ENCODE data around the gene COP1.

The COP1 gene

DNA sequence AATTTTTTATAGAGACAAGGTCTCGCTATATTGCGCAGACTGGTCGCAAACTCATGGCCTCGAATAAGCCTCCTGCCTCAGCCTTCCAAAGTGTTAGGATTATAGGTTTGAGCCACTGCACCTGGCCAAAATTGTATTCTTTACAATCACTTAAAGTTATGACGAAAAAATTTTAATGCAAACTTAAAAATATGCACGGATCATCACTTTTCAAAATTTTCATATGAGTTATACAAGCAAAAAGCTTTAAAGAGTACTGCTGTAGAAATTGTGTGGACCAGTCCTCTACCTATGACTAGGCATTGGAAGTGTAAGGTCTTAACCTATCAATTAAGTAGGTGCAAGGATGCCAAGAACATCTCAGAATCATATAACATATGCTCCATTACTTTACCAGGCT is 34.9 kb downstream of the COP1 start:
- H3K23ac ChIP-seq (ENCODE audit: low read depth, low read length, poor library complexity) = no peak overlapping the region
- no peak overlapping the region for H3K4ac ChIP-seq (ENCODE audit: low read length)
- no peak overlapping the region for H2BK5ac ChIP-seq (ENCODE audit: low read length)
- H3K9me3 ChIP-seq (replicated peaks in 1 of 2; ENCODE audit: control insufficient read depth in 2 of 2, insufficient read depth in 1 of 2, low read depth in 1 of 2, low read length in 2 of 2) = peaks cover 2 to 23% of the 10 kb centered on the region in 2 donors
- no CpG with 5 or more reads among the region's 6 CpGs for WGBS, 2 donors (ENCODE audit: extremely low coverage in 2 of 2, insufficient read length in 2 of 2, insufficient replicate concordance in 1 of 2)
- H2BK120ac ChIP-seq (ENCODE audit: low read depth, low read length) = no peak overlapping the region
- H3K27me3 ChIP-seq (ENCODE audit: control insufficient read depth in 3 of 3, insufficient read depth in 3 of 3, low read depth in 1 of 3, low read length in 3 of 3) = no peaks in the 10 kb centered on the region
- no peak overlapping the region for H3K27ac ChIP-seq (replicated peaks; ENCODE audit: low read length)
- H3K4me3 ChIP-seq (ENCODE audit: low read length in 2 of 2) = no peak overlapping the region
- H2BK12ac ChIP-seq (ENCODE audit: low read length) = no peak overlapping the region
- H3K79me1 ChIP-seq (ENCODE audit: low read depth, low read length) = peaks cover 4% of the 10 kb centered on the region
- no peak overlapping the region for H3K18ac ChIP-seq (ENCODE audit: low read length)
- DNase-seq (ENCODE audit: low spot score) = no peak
- H2AFZ ChIP-seq (ENCODE audit: low read length) = no peak overlapping the region
- H3K36me3 ChIP-seq (replicated peaks in 1 of 2; ENCODE audit: control insufficient read depth in 2 of 2, insufficient read depth in 2 of 2, low read length in 2 of 2) = peaks cover 4 to 74% of the 10 kb centered on the region in 2 donors
- H3K4me1 ChIP-seq (ENCODE audit: control insufficient read depth in 2 of 2, insufficient read depth in 1 of 2, low read depth in 1 of 2, low read length in 2 of 2) = no peaks in the 10 kb centered on the region
- no peak overlapping the region for H3K14ac ChIP-seq (ENCODE audit: low read length)
- H4K8ac ChIP-seq (ENCODE audit: low read depth, low read length) = no peak overlapping the region
- H2AK5ac ChIP-seq (ENCODE audit: low read depth, low read length) = no peak overlapping the region
- H3K9ac ChIP-seq (ENCODE audit: low read depth, low read length, poor library complexity) = no peak overlapping the region
- no peak overlapping the region for H3K4me2 ChIP-seq (ENCODE audit: insufficient read depth, low read length, poor library complexity, severe bottlenecking)
- no peak overlapping the region for H2BK15ac ChIP-seq (ENCODE audit: low read length)
- H4K91ac ChIP-seq (ENCODE audit: low read depth, low read length, poor library complexity) = no peak overlapping the region

GRCh38 chr1:176167210-176167609 is 39.9 kb downstream of the COP1 start:
- no peak overlapping the region for H4K91ac ChIP-seq (ENCODE audit: low read depth, low read length, poor library complexity)
- no peak overlapping the region for H3K18ac ChIP-seq (ENCODE audit: low read length)
- H3K9me3 ChIP-seq (replicated peaks in 1 of 2; ENCODE audit: control insufficient read depth in 2 of 2, insufficient read depth in 1 of 2, low read depth in 1 of 2, low read length in 2 of 2) = peaks cover 2 to 21% of the 10 kb centered on the region in 2 donors
- no peak overlapping the region for H4K8ac ChIP-seq (ENCODE audit: low read depth, low read length)
- WGBS, 2 donors (ENCODE audit: extremely low coverage in 2 of 2, insufficient read length in 2 of 2, insufficient replicate concordance in 1 of 2) = no CpG with 5 or more reads among the region's 4 CpGs
- H2BK5ac ChIP-seq (ENCODE audit: low read length) = no peak overlapping the region
- H3K79me1 ChIP-seq (ENCODE audit: low read depth, low read length) = no peaks in the 10 kb centered on the region
- no peak for DNase-seq (ENCODE audit: low spot score)
- no peaks in the 10 kb centered on the region for H3K27me3 ChIP-seq (ENCODE audit: control insufficient read depth in 3 of 3, insufficient read depth in 3 of 3, low read depth in 1 of 3, low read length in 3 of 3)
- H3K14ac ChIP-seq (ENCODE audit: low read length) = no peak overlapping the region
- no peak overlapping the region for H3K9ac ChIP-seq (ENCODE audit: low read depth, low read length, poor library complexity)
- no peak overlapping the region for H2AFZ ChIP-seq (ENCODE audit: low read length)
- H2AK5ac ChIP-seq (ENCODE audit: low read depth, low read length) = no peak overlapping the region
- H3K4me1 ChIP-seq (ENCODE audit: control insufficient read depth in 2 of 2, insufficient read depth in 1 of 2, low read depth in 1 of 2, low read length in 2 of 2) = no peaks in the 10 kb centered on the region
- H3K23ac ChIP-seq (ENCODE audit: low read depth, low read length, poor library complexity) = no peak overlapping the region
- no peak overlapping the region for H3K4me2 ChIP-seq (ENCODE audit: insufficient read depth, low read length, poor library complexity, severe bottlenecking)
- H3K4me3 ChIP-seq (ENCODE audit: low read length in 2 of 2) = no peak overlapping the region
- no peak overlapping the region for H3K4ac ChIP-seq (ENCODE audit: low read length)
- peaks cover 2 to 70% of the 10 kb centered on the region in 2 donors for H3K36me3 ChIP-seq (replicated peaks in 1 of 2; ENCODE audit: control insufficient read depth in 2 of 2, insufficient read depth in 2 of 2, low read length in 2 of 2)
- no peak overlapping the region for H3K27ac ChIP-seq (replicated peaks; ENCODE audit: low read length)
- no peak overlapping the region for H2BK12ac ChIP-seq (ENCODE audit: low read length)
- H2BK120ac ChIP-seq (ENCODE audit: low read depth, low read length) = no peak overlapping the region
- no peak overlapping the region for H2BK15ac ChIP-seq (ENCODE audit: low read length)

GRCh38 chr1:176165573-176165972 is 41.5 kb downstream of the COP1 start:
- Histone ChIP-seq H2BK5ac (ENCODE audit: low read length) (no peak overlapping the region), H3K79me1 (ENCODE audit: low read depth, low read length) (no peaks in the 10 kb centered on the region), H4K8ac (ENCODE audit: low read depth, low read length) (no peak overlapping the region), H3K18ac (ENCODE audit: low read length) (no peak overlapping the region), H3K9me3 (replicated peaks in 1 of 2; ENCODE audit: control insufficient read depth in 2 of 2, insufficient read depth in 1 of 2, low read depth in 1 of 2, low read length in 2 of 2) (peaks cover 1 to 18% of the 10 kb centered on the region in 2 donors), H2AK5ac (ENCODE audit: low read depth, low read length) (no peak overlapping the region), H3K4me3 (ENCODE audit: low read length in 2 of 2) (no peak overlapping the region), H4K91ac (ENCODE audit: low read depth, low read length, poor library complexity) (no peak overlapping the region), H2BK120ac (ENCODE audit: low read depth, low read length) (no peak overlapping the region), H2BK15ac (ENCODE audit: low read length) (no peak overlapping the region), H3K14ac (ENCODE audit: low read length) (no peak overlapping the region), H3K36me3 (replicated peaks in 1 of 2; ENCODE audit: control insufficient read depth in 2 of 2, insufficient read depth in 2 of 2, low read length in 2 of 2) (peaks cover 1 to 74% of the 10 kb centered on the region in 2 donors), H3K27me3 (ENCODE audit: control insufficient read depth in 3 of 3, insufficient read depth in 3 of 3, low read depth in 1 of 3, low read length in 3 of 3) (no peaks in the 10 kb centered on the region), H3K4me1 (ENCODE audit: control insufficient read depth in 2 of 2, insufficient read depth in 1 of 2, low read depth in 1 of 2, low read length in 2 of 2) (no peaks in the 10 kb centered on the region), H3K23ac (ENCODE audit: low read depth, low read length, poor library complexity) (no peak overlapping the region), H3K4me2 (ENCODE audit: insufficient read depth, low read length, poor library complexity, severe bottlenecking) (no peak overlapping the region), H3K27ac (replicated peaks; ENCODE audit: low read length) (no peak overlapping the region), H3K4ac (ENCODE audit: low read length) (no peak overlapping the region), H2AFZ (ENCODE audit: low read length) (no peak overlapping the region), H2BK12ac (ENCODE audit: low read length) (no peak overlapping the region), H3K9ac (ENCODE audit: low read depth, low read length, poor library complexity) (no peak overlapping the region)
- DNase-seq (ENCODE audit: low spot score) = no peak
- no CpG with 5 or more reads among the region's 2 CpGs for WGBS, 2 donors (ENCODE audit: extremely low coverage in 2 of 2, insufficient read length in 2 of 2, insufficient replicate concordance in 1 of 2)

- DNase-seq (ENCODE audit: low spot score) = no peak
- H3K4me3 ChIP-seq (ENCODE audit: low read length in 2 of 2) = no peak overlapping the region
- no CpG with 5 or more reads among the region's 2 CpGs for WGBS, 2 donors (ENCODE audit: extremely low coverage in 2 of 2, insufficient read length in 2 of 2, insufficient replicate concordance in 1 of 2)
Measured at GRCh38 chr1:176164014-176164678, 42.9 kb downstream of the COP1 start.

More at GRCh38 chr1:176164014-176164678, 42.9 kb downstream of the COP1 start:
- no peak overlapping the region for H4K8ac ChIP-seq (ENCODE audit: low read depth, low read length)
- H2BK15ac ChIP-seq (ENCODE audit: low read length) = no peak overlapping the region
- no peak overlapping the region for H3K23ac ChIP-seq (ENCODE audit: low read depth, low read length, poor library complexity)
- no peak overlapping the region for H3K4me2 ChIP-seq (ENCODE audit: insufficient read depth, low read length, poor library complexity, severe bottlenecking)
- no peak overlapping the region for H3K18ac ChIP-seq (ENCODE audit: low read length)
- H3K27me3 ChIP-seq (ENCODE audit: control insufficient read depth in 3 of 3, insufficient read depth in 3 of 3, low read depth in 1 of 3, low read length in 3 of 3) = no peaks in the 10 kb centered on the region
- no peak overlapping the region for H2BK120ac ChIP-seq (ENCODE audit: low read depth, low read length)
- no peak overlapping the region for H3K14ac ChIP-seq (ENCODE audit: low read length)
- no peak overlapping the region for H2BK12ac ChIP-seq (ENCODE audit: low read length)
- H3K9me3 ChIP-seq (replicated peaks in 1 of 2; ENCODE audit: control insufficient read depth in 2 of 2, insufficient read depth in 1 of 2, low read depth in 1 of 2, low read length in 2 of 2) = peaks cover 0 to 17% of the 10 kb centered on the region in 2 donors
- no peak overlapping the region for H2AK5ac ChIP-seq (ENCODE audit: low read depth, low read length)
- no peak overlapping the region for H3K9ac ChIP-seq (ENCODE audit: low read depth, low read length, poor library complexity)
- H3K27ac ChIP-seq (replicated peaks; ENCODE audit: low read length) = no peak overlapping the region
- no peaks in the 10 kb centered on the region for H3K4me1 ChIP-seq (ENCODE audit: control insufficient read depth in 2 of 2, insufficient read depth in 1 of 2, low read depth in 1 of 2, low read length in 2 of 2)
- no peak overlapping the region for H2AFZ ChIP-seq (ENCODE audit: low read length)
- H3K36me3 ChIP-seq (replicated peaks in 1 of 2; ENCODE audit: control insufficient read depth in 2 of 2, insufficient read depth in 2 of 2, low read length in 2 of 2) = peaks cover 0 to 72% of the 10 kb centered on the region in 2 donors
- H3K79me1 ChIP-seq (ENCODE audit: low read depth, low read length) = no peaks in the 10 kb centered on the region
- no peak overlapping the region for H4K91ac ChIP-seq (ENCODE audit: low read depth, low read length, poor library complexity)
- H2BK5ac ChIP-seq (ENCODE audit: low read length) = no peak overlapping the region
- no peak overlapping the region for H3K4ac ChIP-seq (ENCODE audit: low read length)

Measured in neuronal stem cell (in vitro differentiated cells).